Activated naive CD8-positive, alpha-beta T cell treated with anti-CD3 and anti-CD28 coated beads for 36 hours (primary cell): ENCODE results near the gene CCDC107. TPM values are rescaled to one million over a fixed set of nuclear protein-coding genes. Genes with fewer than 3 reads are reported as not detected.
A peak's percentile ranks its signal among the peaks of the same experiment; 100 is the strongest.

Experiments
- DNase-seq: peaks from one replicate; pipeline ENCODE4 v3.0.0; 2021
- H3K27ac Mint-ChIP-seq: one replicate; pipeline ENCODE4 v1.8.0; 2022; ENCODE audit warnings: mild to moderate bottlenecking, moderate library complexity, mixed read lengths
- H3K27me3 Mint-ChIP-seq: one replicate; pipeline ENCODE4 v1.8.0; 2022; ENCODE audit warnings: mild to moderate bottlenecking, mixed read lengths
- H3K36me3 Mint-ChIP-seq: one replicate; pipeline ENCODE4 v1.8.0; 2021; ENCODE audit warnings: mild to moderate bottlenecking, mixed read lengths
- H3K4me1 Mint-ChIP-seq: one replicate; pipeline ENCODE4 v1.8.0; 2021; ENCODE audit warnings: mixed read lengths
- H3K4me3 Mint-ChIP-seq: one replicate; pipeline ENCODE4 v1.8.0; 2022; ENCODE audit warnings: mild to moderate bottlenecking, moderate library complexity, mixed read lengths
- H3K9me3 Mint-ChIP-seq: one replicate; pipeline ENCODE4 v1.8.0; 2022; ENCODE audit warnings: mixed read lengths
- total RNA-seq, 2 experiments: library from RNA; stranded (reverse); gene quantifications; one replicate each; pipeline ENCODE4 v1.2.3, GENCODE V29; 2021

CCDC107 gene
- total RNA-seq, 2 experiments from 2014 or later: 8.2 to 9.4 TPM

- H3K36me3 Mint-ChIP-seq: peaks cover 1% of the 10 kb centered on the region
- H3K4me3 Mint-ChIP-seq: peak overlapping the region; percentile 82
- no peak for DNase-seq
- peak overlapping the region; percentile 74 for H3K27ac Mint-ChIP-seq
- no peaks in the 10 kb centered on the region for H3K27me3 Mint-ChIP-seq
- peaks cover 16% of the 10 kb centered on the region for H3K4me1 Mint-ChIP-seq
- H3K9me3 Mint-ChIP-seq: no peaks in the 10 kb centered on the region
These were observed 33.2 kb downstream of the CCDC107 start for GRCh38 chr9:35691334-35691650.

- Mint-ChIP-seq H3K4me3 (peak overlapping the region; percentile 82), H3K27ac (peak overlapping the region; percentile 2), H3K27me3 (no peaks in the 10 kb centered on the region), H3K4me1 (peaks cover 20% of the 10 kb centered on the region), H3K9me3 (no peaks in the 10 kb centered on the region), H3K36me3 (peaks cover 6% of the 10 kb centered on the region)
- no peak for DNase-seq
These were observed 33.7 kb downstream of the CCDC107 start for GRCh38 chr9:35691757-35692301.

GRCh38 chr9:35695943-35696401, 37.9 kb downstream of the CCDC107 start:
- Mint-ChIP-seq H3K27me3 (no peaks in the 10 kb centered on the region), H3K9me3 (no peaks in the 10 kb centered on the region), H3K4me1 (peaks cover 5% of the 10 kb centered on the region), H3K27ac (no peak overlapping the region), H3K36me3 (peaks cover 10% of the 10 kb centered on the region), H3K4me3 (no peak overlapping the region)
- no peak for DNase-seq

- peaks cover 5% of the 10 kb centered on the region for H3K4me1 Mint-ChIP-seq
- no peaks in the 10 kb centered on the region for H3K9me3 Mint-ChIP-seq
- no peaks in the 10 kb centered on the region for H3K27me3 Mint-ChIP-seq
- H3K36me3 Mint-ChIP-seq: peaks cover 10% of the 10 kb centered on the region
- DNase-seq: peak; percentile 47
- H3K4me3 Mint-ChIP-seq: no peak overlapping the region
- no peak overlapping the region for H3K27ac Mint-ChIP-seq
These were observed 38.6 kb downstream of the CCDC107 start for GRCh38 chr9:35696520-35697215.

GRCh38 chr9:35697486-35697885, 39.4 kb downstream of the CCDC107 start:
- Mint-ChIP-seq H3K27me3 (no peaks in the 10 kb centered on the region), H3K9me3 (no peaks in the 10 kb centered on the region), H3K4me3 (no peak overlapping the region), H3K4me1 (peaks cover 5% of the 10 kb centered on the region), H3K27ac (no peak overlapping the region), H3K36me3 (peaks cover 10% of the 10 kb centered on the region)
- DNase-seq: no peak

- DNase-seq: no peak
- Mint-ChIP-seq H3K27ac (no peak overlapping the region), H3K4me3 (no peak overlapping the region), H3K27me3 (no peaks in the 10 kb centered on the region), H3K9me3 (no peaks in the 10 kb centered on the region), H3K36me3 (peaks cover 16% of the 10 kb centered on the region), H3K4me1 (peaks cover 5% of the 10 kb centered on the region)
These were observed 40.1 kb downstream of the CCDC107 start for GRCh38 chr9:35698231-35698630.

- Mint-ChIP-seq H3K4me1 (peaks cover 5% of the 10 kb centered on the region), H3K27ac (no peak overlapping the region), H3K4me3 (no peak overlapping the region)
These were observed 41.9 kb downstream of the CCDC107 start for GRCh38 chr9:35700031-35700430.

GRCh38 chr9:35700942-35701341, 42.9 kb downstream of the CCDC107 start:
- Mint-ChIP-seq H3K9me3 (no peaks in the 10 kb centered on the region), H3K4me3 (no peak overlapping the region), H3K4me1 (peaks cover 5% of the 10 kb centered on the region), H3K27ac (no peak overlapping the region), H3K27me3 (no peaks in the 10 kb centered on the region), H3K36me3 (peaks cover 20% of the 10 kb centered on the region)
- no peak for DNase-seq

More at GRCh38 chr9:35700031-35700430, 41.9 kb downstream of the CCDC107 start:
- DNase-seq: no peak
- peaks cover 18% of the 10 kb centered on the region for H3K36me3 Mint-ChIP-seq
- H3K9me3 Mint-ChIP-seq: no peaks in the 10 kb centered on the region
- no peaks in the 10 kb centered on the region for H3K27me3 Mint-ChIP-seq

- no peak overlapping the region for H3K4me3 Mint-ChIP-seq
- DNase-seq: no peak
- no peaks in the 10 kb centered on the region for H3K4me1 Mint-ChIP-seq
- H3K36me3 Mint-ChIP-seq: peaks cover 18% of the 10 kb centered on the region
- no peaks in the 10 kb centered on the region for H3K9me3 Mint-ChIP-seq
- no peak overlapping the region for H3K27ac Mint-ChIP-seq
- no peaks in the 10 kb centered on the region for H3K27me3 Mint-ChIP-seq
These were observed 44.6 kb downstream of the CCDC107 start for GRCh38 chr9:35702696-35703095.

GRCh38 chr9:35703906-35704672, 46.0 kb downstream of the CCDC107 start:
- Mint-ChIP-seq H3K27me3 (no peaks in the 10 kb centered on the region), H3K27ac (no peak overlapping the region), H3K9me3 (no peaks in the 10 kb centered on the region), H3K4me3 (no peak overlapping the region), H3K4me1 (no peaks in the 10 kb centered on the region), H3K36me3 (peaks cover 20% of the 10 kb centered on the region)
- no peak for DNase-seq

- no peak overlapping the region for H3K4me3 Mint-ChIP-seq
- no peaks in the 10 kb centered on the region for H3K27me3 Mint-ChIP-seq
- H3K9me3 Mint-ChIP-seq: no peaks in the 10 kb centered on the region
These were observed 47.3 kb downstream of the CCDC107 start for GRCh38 chr9:35705372-35705771.

GRCh38 chr9:35705836-35706430, 47.8 kb downstream of the CCDC107 start:
- H3K27ac Mint-ChIP-seq: no peak overlapping the region
- DNase-seq: no peak

More at GRCh38 chr9:35705372-35705771, 47.3 kb downstream of the CCDC107 start:
- Mint-ChIP-seq H3K36me3 (peaks cover 25% of the 10 kb centered on the region), H3K4me1 (no peaks in the 10 kb centered on the region), H3K27ac (no peak overlapping the region)
- DNase-seq: no peak

GRCh38 chr9:35706951-35707350, 48.9 kb downstream of the CCDC107 start:
- no peak overlapping the region for H3K27ac Mint-ChIP-seq

More at GRCh38 chr9:35705836-35706430, 47.8 kb downstream of the CCDC107 start:
- no peak overlapping the region for H3K4me3 Mint-ChIP-seq
- H3K36me3 Mint-ChIP-seq: peaks cover 30% of the 10 kb centered on the region
- H3K4me1 Mint-ChIP-seq: no peaks in the 10 kb centered on the region
- H3K27me3 Mint-ChIP-seq: no peaks in the 10 kb centered on the region
- no peaks in the 10 kb centered on the region for H3K9me3 Mint-ChIP-seq

GRCh38 chr9:35708146-35708545, 50.1 kb downstream of the CCDC107 start:
- H3K4me3 Mint-ChIP-seq: no peak overlapping the region
- peak overlapping the region; percentile 43 for H3K27ac Mint-ChIP-seq
- DNase-seq: no peak
- no peaks in the 10 kb centered on the region for H3K4me1 Mint-ChIP-seq
- peaks cover 28% of the 10 kb centered on the region for H3K36me3 Mint-ChIP-seq
- no peaks in the 10 kb centered on the region for H3K27me3 Mint-ChIP-seq
- H3K9me3 Mint-ChIP-seq: no peaks in the 10 kb centered on the region

More at GRCh38 chr9:35706951-35707350, 48.9 kb downstream of the CCDC107 start:
- Mint-ChIP-seq H3K36me3 (peaks cover 33% of the 10 kb centered on the region), H3K27me3 (no peaks in the 10 kb centered on the region), H3K9me3 (no peaks in the 10 kb centered on the region), H3K4me1 (no peaks in the 10 kb centered on the region), H3K4me3 (no peak overlapping the region)
- no peak for DNase-seq
